H54 (cell line): ENCODE measurements around the gene GALNT17.

Experiments used
- DNase-seq: peaks from one replicate; pipeline ENCODE4 v3.0.0; 2011; ENCODE audit warnings: low spot score, mixed read lengths; ENCODE audit not compliant: insufficient read length
- FAIRE-seq: peaks from 3 replicates; lab custom pipeline; 2011; peaks lifted over from hg19 to GRCh38; lab: Jason Lieb, UNC
- POLR2A ChIP-seq: IDR thresholded peaks from 2 replicates; pipeline ENCODE4 v1.6.1; 2011; ENCODE audit warnings: low read depth, mild to moderate bottlenecking, low read length

The GALNT17 gene

DNA sequence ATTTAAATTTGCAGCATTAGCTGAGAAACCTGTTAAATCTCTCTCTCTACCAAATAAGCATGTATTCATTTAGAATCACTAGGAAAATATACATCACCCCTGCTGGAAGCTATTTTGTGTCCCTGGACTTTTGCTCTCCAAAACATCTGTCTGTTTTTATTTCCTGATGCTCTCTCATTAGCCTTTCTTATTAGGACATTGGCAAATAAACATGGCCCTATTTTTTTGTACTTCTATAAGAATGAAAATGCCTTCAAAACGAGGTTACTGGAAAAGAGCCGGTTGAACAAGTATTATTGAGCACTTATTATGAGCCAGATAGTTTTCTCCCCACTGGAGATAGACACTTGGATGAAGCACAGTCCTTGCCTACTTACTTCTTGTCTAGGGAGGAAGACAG, 206.9 kb downstream of the GALNT17 start:
- FAIRE-seq: no peak
- no peak for TF ChIP-seq POLR2A
- no peak for DNase-seq

DNA sequence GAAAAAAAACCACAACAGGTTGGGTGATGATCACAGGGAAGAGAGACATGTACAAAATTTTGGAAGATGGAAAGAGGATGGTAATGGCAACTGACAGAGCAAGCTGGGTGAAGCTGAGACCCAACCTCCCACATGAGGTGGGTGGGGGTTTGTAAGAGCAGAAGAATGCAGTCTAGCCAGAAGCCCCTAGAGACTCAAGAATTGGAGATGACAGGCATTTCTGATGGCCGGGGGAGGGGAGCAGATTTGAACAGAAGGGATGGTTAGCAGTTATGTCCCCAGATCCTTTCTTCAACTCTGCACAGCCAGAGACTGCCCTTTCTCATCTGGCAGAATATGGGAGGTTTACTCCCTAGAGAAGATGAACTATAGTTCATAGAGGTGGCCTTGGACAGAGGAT, 208.0 kb downstream of the GALNT17 start:
- DNase-seq: no peak
- no peak for FAIRE-seq
- no peak for TF ChIP-seq POLR2A

DNA sequence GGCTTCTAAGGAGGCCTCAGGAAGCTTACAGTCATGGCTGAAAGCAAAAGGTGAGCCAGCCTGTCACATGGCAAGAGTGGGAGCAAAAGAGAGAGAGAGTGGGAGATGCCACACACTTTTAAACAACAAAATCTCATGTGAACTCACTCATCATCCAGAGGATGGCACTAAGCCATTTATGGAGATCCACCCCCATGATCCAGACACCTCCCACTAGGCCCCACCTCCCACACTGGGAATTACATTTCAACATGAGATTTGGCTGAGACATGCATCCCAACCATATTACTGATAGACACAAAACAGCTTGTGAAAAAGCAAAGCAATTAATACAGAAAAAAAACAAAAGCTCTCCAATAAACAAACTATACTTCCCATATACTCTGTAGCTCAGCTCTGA, 210.3 kb downstream of the GALNT17 start:
- no peak for DNase-seq
- TF ChIP-seq POLR2A: no peak
- FAIRE-seq: no peak

DNA sequence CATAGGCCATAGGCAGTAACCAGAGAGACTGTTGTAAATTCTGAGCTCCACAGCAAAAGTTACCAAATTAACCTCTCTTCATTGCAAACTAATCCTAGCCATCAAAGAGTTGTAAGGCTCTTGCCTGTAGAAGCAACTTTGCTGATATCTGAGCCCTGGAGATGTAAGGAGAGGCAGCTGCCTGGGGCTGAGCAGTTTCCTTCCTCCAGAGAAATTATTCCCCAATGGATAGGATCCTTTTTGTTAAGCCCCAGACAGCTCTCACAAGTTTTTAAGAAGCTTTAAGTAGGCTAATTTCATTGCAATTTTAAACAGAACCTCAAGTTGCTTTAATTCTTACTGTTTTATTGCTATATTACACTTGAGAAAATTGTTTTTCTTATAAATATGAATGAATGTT, 211.1 kb downstream of the GALNT17 start:
- no peak for DNase-seq
- no peak for FAIRE-seq
- no peak for TF ChIP-seq POLR2A

DNA sequence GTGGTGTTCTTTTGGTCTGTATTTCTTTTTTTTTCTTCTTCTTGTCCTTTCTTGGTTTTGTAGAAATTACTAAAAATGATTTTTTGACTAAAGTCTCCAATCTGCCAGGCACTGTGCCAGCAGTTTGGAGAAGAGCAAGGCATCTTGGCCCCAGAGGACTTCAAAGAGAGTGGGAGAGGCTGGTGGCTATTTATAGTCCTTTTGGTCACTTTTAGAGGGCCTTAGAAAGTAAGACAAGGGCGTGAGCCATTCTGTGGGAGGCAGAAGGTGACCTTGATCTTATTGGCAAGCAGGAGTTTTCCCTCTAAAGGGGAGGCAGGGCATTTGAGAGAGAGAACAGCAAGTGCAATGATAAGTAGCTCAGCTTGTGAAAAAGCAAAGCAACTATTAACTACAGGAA, 211.9 kb downstream of the GALNT17 start:
- DNase-seq (no peak), FAIRE-seq (no peak)
- no peak for TF ChIP-seq POLR2A

DNA sequence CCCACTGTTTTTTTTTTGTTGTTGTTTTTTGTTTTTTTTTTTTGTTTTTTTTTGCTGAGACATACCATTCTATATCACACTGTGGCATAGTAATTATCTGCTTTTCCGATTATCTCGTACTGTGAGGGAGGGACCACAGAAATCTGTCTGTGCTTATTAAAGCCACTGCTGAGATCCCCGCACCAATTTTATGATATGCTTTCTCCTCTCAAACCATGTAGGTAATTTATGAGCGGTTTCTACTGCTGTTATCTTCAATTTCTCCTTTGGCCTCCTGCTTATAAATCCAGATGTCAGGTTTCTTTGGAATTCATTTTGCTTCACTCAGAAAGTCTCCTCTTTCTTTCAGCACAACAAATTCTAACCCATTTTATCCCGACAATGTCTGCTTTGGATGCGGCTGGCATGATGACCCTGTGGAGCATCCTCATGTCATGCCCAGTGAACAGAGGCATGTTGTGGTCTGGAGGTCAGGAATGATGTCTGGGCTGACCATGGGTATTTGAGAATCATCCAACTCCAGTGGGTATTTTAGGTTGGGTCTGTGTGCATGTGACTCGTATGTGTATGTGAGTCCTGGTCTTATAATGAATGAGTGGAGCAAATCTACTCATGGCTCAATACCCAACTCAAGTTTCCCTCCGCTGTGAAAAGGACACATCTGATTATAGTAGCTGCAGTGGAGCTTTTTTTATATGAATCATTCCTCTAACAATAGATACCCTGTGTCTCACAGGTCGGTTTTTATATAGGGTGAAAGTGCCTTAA, 213.4 kb downstream of the GALNT17 start:
- no peak for DNase-seq
- no peak for TF ChIP-seq POLR2A
- FAIRE-seq: no peak

DNA sequence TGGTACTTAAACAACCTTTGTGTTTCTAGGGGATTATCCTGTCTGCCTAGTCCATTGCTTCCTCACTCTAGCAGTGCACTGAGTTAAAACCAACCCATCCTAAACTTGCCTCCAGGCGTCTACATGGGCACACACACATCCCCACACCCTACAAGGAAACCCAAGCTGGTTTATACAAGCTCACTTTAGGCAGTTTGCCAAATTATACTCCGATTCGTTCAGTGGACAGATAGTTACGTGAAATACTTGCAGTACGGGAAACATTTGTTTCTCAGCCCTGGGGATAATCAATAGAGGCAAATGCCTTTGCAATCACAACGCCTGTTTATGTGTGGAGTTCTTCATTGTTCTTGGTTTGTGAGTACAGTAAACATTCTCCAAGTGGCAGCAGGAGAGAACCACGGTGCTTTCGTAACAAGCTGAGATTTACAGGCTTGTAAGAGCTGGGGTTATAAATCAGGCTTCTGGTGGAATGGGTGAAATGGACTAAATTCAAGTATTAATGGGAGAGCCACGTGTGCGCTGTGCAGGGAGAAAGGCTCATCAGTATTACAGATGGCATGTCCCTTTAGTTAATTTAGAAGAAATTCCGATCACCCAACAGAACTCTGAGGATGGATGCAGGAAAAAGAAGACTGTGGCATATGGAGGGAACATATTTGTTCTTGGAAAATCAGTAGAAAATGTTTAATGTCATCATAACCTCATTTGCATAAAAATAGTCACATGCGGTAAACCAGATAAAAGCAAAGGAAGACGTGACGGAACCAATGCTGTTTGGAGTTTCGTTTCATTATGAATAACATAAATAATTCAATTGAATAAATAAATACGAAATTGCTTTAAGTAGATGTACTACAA, 217.1 kb downstream of the GALNT17 start:
- no peak for FAIRE-seq

DNA sequence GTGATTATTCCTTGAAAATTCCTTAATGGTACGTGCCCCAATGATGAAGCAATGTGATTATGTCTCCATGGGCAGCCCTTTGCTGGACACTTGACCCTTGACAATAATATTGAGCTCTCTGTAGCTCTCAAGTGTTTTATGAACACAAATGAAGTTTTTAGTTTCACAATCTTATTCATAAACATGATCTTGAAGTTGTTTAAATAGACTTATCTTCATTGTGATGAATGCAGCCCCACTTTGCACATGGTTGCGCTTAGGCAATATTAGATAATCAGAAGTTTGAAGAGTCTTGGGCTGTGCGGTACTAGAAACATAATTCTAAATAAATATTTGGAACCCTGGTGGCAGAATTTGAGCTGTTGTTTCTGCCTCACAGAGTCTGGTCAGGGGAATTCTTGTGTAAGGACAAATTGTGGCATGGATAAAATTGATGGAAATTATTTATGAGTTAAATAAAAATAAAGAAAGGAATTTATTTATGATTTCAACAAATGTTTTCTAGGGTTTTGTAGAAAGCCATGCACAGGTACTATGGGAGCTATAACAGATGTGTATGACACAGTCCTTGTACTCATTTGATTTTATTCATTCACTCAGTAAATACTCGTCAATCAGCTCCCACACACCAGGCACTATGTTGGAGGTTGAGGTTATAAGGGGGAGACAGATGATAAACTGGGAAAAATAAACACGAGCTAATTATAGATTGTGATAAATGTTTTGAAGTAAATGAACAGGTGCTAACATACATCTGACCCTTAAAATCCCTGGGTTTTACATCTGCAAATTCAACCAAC, 217.9 kb downstream of the GALNT17 start:
- TF ChIP-seq POLR2A: no peak

More for the DNA sequence above, 217.1 kb downstream of the GALNT17 start:
- TF ChIP-seq POLR2A: no peak
- DNase-seq: no peak

DNA sequence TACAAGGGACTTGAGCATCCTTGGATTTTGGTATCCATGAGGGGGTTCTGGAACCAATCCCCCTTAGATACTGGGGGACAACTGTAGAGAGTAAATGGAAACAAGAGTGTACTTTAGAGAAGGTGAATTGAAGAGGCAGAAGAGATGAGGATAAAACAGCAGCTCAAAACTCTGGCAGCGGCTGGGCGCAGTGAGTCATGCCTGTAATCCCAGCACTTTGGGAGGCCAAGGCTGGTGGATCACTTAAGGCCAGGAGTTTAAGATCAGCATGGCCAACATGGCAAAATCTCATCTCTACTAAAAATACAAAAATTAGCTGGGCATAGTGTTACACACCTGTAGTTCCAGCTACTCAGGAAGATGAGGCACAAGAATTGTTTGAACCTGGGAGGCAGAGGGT, 218.7 kb downstream of the GALNT17 start:
- no peak for FAIRE-seq
- no peak for TF ChIP-seq POLR2A

More for the DNA sequence above, 217.9 kb downstream of the GALNT17 start:
- FAIRE-seq (no peak), DNase-seq (no peak)

DNA sequence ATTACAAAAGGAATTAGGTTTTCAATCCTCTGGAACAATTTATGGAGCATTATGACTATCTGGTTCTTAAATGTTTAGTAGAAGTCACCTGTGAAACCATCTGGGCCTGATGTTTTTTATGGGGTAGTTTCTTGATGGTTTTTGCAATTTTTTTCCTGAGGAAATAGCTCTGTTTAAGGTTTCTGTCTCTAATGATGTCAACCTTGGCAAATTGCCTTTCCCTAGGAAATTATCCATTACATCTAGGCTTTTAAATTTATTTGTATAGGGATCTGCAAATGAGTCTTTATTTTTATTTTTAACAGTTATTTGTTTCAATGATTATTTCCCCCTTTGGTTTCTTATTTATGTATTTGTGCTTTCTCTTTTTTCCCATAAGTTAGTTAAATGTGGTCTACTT, 222.8 kb downstream of the GALNT17 start:
- FAIRE-seq (no peak), DNase-seq (no peak)
- no peak for TF ChIP-seq POLR2A

More for the DNA sequence above, 218.7 kb downstream of the GALNT17 start:
- no peak for DNase-seq

DNA sequence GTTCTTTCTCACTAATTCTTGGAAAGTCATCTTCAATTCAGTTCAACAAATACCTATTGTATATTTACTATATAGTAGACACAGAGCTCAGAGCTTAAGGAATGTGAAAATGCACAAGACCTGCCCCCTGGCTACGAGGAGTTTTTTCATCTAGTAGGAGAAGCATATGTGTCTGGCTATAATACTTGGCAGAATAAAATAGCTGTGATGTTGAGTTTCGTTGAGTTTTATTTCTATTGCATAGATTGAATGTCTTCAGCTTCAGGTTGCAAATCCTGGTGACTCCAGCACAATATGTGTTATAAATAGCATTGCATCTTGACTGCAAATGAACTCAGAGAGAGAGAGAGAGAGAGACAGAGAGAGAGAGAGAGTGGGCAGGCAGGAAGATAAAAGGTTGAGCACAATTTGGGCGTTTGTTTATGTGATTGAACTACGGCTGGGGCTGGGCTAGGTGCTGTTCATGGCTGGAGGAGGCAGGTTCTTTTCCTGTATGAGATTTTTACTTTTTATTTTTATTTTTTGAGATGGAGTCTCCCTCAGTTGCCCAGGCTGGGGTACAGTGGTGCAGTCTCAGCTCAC, 229.6 kb downstream of the GALNT17 start:
- TF ChIP-seq POLR2A: no peak
- DNase-seq (no peak), FAIRE-seq (no peak)

DNA sequence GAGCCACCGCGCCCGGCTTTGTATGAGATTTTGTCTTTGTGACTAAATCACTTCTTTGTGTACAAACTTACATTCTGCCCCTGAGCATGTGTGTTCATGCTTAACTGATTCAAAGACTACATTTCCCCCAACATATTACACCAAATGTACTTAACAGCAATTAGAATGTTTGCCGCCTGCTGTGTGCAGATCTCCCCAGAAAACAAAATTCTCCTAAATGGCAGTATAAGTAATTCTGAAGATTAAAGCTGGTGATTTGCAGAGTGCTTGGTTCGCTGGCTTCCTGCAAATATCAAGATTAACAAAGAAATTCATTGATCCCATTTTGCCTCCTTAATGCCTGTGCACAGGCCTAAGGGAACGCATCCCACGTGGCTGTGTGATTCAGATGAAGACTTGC, 230.3 kb downstream of the GALNT17 start:
- DNase-seq (no peak), FAIRE-seq (no peak)
- no peak for TF ChIP-seq POLR2A

DNA sequence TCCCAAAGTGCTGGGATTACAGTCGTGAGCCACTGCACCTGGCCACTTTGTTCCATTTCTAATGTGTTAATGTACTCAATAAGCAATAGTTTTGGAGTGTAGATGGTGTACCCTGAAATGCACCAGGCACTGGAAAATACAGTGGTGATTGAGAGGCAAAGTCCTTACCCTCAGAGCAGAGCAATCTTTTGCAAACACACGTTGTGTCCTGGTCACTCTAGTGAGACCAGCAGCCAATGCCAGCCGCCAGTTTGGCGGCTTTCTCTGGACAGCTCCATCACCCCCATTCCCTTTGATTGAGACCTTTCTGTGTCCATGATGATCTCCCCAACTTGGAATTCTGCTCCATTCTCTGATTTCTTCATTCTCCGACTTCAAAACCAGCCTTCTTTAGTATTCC, 231.3 kb downstream of the GALNT17 start:
- FAIRE-seq: no peak
- DNase-seq: no peak
- no peak for TF ChIP-seq POLR2A
